ENCODE measurements around the gene PDCD10.
A peak's percentile ranks its signal among the peaks of the same experiment; 100 is the strongest.

PDCD10 gene

DNA sequence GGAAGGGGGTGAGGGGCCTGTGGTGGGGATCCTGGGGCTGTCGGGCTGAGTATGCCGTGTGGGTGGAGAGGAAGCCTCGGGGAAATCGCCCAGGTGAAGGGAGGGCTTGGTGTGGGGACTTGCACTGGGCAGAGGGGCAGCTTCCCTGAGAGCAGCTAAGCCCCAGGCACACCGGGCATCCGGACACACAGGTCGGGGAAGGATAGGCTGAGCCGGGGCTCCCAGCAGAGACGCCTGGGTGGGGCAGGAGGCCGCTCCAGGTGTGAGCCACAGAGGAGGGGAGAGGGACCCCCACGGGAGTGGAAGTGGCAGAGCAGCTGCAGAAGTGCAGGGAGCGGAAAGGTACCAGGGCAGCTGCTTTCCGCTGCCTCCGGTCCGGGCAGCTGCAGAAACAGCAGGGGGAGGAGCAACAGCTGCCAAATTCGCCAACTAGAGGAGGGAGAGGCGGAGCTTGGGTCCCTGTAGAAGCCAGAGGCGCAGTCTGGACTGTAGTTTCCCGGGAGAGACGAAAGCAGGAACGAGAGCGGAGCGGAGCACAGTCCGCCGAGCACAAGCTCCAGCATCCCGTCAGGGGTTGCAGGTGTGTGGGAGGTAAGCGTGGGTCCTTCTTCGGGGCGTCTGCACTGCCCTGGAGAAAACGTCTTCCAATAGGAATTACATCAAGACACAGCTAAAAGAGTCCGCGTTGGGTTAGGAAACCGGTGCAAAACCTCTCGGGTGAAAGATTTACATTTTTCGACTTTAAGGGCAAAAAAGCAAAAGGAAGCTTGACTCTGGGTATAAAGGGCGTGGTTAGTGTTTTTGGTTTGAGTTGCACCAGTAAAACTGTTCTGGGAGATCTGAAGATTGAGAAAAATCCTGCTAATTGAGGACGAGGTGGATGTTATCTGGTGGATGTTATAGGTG, 794 bp upstream of the PDCD10 start, which contains the start of gene SERPINI1:
SERPINI1 (plus strand) TSS at position 489 of the 906 bp plus-strand sequence. CDS start 53,408 bp downstream, outside the sequence.
- peak; percentile 55 for DNase-seq (ENCODE audit: low read depth)

DNA sequence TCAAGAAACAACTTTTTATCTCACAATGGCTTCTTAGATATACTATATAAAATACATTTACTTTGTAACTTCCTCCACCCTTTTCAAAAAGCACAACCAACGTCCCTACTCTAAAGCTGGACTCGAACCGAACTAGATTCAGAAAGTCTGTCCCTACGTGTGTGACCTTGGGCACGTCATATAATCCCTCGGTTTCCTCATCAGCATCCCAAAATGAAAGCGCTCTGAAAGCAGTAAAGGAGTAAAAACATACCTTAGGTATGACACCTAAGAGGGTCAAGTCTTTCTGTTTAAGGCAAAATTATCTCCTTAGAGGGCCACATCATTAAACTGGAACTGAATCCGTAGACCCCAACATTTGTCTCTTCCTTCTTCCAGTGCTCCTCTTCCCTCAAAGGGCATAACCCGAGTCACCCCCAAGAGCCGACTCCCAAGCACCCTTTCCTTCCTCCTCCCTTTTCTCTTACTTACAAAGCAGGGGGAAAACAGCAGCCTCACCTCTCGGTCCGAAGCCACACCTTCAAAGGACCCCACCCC, 663 bp downstream of the PDCD10 start:
- no peak for DNase-seq (ENCODE audit: low read depth)

DNA sequence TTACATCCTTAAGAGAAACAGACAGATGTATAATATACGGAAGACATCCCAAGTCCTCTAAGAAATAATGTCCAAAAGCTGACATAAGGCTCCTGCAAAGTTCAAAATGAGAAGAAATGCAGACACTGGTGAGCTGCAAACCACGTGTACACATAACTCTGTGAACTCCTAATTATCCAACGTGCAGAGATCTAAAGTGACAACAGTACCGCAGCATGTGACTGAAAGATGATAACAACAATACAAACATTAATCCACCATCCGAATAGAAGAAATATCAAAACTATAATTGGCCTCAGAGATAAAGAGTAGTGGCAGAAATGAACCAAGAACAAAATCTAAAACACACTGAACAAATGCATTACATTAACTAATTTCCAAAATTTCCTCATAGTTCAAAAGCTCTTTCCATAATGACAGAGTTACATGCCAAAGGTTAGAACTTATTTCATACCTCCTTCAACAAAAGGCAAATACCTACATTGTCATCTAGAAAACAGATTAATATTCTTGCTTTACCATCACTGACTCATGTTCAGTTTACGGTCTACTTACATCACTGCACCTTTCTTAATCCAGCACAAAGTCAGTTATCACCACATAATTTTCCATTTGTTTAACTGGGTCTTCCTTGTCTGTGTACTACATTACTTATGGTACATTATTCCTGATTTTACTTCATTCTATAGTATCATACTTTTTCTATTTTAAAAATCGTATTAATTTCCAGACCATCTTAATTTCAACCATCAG, 2.2 kb downstream of the PDCD10 start:
- DNase-seq (ENCODE audit: low read depth): no peak

DNA sequence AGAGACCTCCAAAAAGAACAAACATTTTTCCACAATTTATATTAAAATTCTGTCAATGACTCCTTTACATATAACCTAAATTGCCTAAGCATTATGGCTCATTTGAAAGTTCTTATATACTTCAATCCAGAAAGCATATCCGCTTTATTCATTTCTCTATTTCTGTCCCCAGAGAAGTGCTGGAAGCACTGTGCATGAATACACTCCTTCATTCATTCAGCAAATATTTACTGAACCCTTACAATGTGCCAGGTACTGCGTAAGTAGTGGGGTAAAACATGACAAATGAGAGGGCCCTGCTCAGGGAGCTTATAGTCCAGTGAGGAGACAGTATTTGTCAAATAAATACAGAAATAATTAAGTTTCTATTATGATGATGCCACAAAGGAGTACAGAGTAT, 3.3 kb downstream of the PDCD10 start:
- DNase-seq (ENCODE audit: low read depth): no peak

DNA sequence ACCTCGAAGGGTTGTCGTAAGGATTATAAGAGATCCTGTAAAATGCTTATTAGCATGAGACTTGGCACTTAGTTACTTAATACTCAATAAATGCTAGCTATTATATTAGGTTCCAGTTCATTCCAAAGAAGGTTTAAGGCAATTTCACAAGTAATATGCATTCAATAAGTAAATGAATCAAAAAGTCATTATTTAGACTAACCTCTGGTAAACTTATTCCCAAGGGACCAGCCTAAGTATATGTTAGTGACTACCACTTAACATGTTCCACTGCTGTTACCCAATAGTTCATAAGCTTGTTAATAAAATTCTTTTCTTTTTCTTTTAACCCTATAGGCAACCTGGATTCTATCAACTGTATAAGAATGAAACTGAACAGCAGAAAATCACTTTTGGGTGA, 5.1 kb downstream of the PDCD10 start:
- DNase-seq (ENCODE audit: low read depth): no peak

DNA sequence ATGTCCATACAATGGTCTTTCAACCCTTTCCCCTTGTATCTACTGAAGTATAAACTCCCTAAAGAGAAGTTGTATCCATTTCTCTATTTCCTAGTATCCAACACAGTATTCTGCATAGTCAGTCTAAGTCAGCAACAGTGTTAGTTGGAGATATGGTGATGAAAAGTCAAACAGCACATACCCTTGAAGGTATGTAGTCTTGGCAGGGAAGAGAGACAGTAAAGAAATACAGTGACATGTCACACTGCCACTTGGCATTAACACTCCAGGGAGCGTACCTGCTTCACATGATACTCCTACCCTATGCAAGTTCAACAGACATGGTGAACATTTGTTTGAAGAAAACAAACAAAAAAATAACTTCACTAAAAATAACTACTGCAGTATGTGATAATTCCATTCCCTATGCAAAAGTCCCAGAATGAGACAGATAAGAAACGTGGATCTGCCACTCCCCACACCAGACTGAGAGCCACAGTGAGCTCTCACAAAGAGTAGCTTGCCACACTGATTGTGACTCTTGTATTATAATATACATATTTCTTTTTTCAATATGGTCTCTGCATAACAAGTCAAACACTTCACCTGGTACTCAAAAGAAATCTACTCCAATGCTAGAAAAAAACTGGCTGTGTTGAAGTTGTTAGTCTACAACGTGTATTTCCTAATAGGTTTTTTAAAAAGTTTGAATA, 5.9 kb downstream of the PDCD10 start:
- DNase-seq (ENCODE audit: low read depth): no peak

DNA sequence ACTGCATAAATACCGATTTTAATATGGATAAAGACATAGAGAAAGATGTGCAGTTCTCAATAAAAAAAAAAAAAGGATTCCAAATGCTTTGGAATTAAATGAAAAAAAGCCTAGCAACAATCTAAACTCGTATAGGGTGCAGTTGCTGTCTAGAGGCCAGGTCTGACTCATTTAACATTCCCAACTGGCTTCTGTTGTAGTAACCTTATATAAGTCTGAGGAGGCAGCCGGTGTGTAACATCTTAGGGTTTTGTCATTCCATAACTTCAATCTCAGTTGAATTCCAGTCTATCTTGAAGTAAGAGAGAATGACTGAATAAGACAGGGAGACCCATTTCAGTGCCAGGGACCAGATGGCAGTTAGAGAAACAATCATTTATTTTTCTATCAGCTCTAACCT, 6.5 kb downstream of the PDCD10 start:
- DNase-seq (ENCODE audit: low read depth): no peak

DNA sequence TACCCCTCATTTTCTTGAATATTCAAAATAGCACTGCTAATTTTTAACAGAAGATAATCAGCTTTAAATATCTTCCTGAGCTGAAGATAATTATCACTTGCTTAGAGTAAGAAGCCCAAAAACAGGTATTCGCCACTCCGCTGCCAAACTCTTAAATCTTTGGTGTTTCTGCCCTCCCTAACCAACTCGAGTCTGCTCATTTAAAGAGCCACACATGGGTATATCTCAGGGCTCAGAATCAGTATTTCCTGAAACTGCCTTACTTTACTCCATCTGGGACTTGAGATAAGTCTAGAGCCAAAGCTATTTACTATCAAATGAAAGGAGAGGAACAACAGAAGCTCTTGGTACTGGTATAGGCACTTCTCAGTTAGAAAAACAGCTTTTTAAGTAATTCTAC, 10.8 kb downstream of the PDCD10 start:
- DNase-seq (ENCODE audit: low read depth): no peak

DNA sequence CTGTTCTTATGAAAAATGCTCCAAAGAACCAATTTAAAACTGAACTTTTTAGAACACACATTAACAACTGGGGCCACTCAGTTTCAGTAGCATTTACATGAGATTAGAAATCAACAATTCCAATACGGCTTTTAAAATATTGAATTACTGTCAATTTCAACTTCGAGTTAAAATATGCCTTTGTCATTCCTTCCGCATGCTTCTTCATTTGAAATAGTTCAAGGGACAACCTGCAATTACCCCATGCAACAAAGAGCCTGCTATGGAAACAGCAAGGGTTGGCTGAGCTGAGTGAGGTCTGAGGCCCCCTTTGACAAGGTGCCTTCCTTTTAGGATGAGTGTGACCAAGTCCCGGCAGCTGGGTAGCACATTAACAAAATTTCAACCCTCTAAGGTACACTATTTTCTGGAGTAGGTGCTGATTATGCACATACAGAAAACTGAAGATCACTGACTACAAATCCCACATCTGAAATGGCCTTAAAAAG, 11.6 kb downstream of the PDCD10 start:
- DNase-seq (ENCODE audit: low read depth): no peak

DNA sequence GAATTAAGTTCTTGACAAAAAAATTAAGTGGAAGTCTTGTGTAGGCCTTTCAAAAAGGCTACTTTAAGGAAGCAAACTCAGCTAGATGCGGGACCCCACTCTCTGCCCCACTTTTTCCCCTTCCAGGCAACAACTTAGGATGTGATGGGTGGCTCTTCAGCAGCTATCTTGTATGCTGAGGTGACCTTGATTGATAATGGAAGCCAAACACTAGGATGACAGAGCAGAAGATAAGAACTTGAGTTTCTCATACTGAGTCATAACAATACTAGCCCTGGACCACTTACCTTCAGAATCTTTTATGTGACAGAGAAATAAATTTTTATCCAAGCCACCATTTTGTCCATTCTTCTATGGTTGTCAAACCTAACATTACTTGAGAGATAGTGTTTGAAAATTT, 16.1 kb downstream of the PDCD10 start:
- no peak for DNase-seq (ENCODE audit: low read depth)

DNA sequence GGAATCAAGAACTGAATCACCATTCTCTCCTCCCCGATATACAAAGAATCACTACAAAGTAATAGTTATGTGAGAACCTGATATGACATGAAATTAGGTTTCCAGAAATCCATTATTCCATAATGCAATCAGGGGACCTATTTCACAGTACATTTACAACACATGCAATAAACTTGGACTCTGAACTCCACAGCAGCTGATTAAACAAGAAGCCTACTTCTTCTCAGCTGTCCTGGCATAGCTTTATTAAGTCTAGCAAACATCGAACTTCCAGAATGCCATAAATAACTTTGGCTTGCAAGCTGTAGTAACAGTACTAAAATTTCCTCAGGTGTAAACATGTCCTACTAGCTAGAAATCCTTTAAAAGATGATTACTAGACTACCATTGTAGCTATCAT, 17.8 kb downstream of the PDCD10 start:
- no peak for DNase-seq (ENCODE audit: low read depth)

DNA sequence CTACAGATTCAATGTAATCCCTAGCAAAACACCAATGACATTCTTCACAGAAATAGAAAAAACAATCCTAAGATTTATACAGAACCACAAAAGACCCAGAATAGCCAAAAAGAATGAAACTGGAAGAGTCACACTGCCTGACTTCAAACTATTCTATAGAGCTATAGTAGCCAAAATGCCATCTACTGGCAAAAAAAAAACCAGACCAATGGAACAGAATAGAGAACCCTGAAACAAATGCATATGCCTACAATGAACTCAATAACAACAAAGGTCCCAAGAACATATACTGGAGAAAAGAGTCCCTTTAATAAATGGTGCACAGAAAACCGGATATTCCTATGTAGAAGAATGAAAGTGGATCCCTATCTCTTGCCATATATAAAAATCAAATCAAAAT, 19.8 kb downstream of the PDCD10 start:
- DNase-seq (ENCODE audit: low read depth): no peak

DNA sequence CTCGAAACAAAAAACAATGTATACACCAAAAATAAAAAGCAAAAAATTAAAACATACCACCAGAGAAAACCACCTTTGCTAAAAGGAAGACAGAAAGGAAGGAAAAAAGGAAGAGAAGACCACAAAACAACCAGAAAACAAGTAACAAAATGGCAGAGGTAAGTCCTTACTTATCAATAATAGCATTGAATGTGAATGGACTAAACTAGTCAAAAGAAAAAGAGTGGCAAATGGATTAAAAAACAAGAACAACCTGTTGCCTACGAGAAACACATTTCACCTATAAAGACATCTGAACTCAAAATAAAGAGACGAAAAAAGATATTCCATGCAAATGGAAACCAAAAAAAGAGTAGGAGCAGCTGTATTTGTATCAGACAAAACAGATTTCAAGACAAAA, 22.2 kb downstream of the PDCD10 start:
- DNase-seq (ENCODE audit: low read depth): no peak

DNA sequence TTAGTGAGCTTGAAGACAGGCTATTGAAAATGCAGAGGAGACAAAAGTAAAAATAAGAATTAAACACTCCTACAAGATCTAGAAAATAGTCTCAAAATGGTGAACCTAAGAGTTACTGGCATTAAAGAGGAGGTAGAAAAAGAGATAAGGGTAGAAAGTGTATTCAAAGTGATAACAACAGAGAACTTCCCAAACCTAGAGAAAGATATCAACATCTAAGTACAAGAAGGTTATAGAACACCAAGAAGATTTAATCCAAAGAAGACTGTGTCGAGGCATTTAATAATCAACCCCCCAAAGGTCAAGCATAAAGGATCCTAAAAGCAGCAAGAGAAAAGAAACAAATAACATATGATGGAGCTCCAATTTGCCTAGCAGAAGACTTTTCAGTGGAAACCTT, 23.3 kb downstream of the PDCD10 start:
- DNase-seq (ENCODE audit: low read depth): no peak

DNA sequence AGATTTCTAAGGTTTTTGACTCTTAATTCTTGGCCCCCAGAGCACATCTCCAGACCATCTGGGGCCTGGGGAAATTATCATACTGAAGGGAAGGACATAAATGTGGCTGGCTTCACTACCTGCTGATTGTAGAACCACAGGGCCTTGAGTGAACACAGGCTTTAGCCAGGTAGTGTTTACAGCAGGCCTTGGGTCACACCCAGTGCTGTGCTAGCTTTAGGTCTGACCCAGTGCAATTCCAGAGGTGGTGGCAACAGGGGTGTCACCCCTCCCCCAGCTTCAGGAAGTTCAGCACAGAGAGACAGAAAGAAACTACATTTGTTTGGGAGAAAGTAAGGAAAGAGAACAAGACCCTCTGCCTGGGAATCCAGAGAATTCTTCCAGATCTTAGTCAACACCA, 24.1 kb downstream of the PDCD10 start:
- no peak for DNase-seq (ENCODE audit: low read depth)

DNA sequence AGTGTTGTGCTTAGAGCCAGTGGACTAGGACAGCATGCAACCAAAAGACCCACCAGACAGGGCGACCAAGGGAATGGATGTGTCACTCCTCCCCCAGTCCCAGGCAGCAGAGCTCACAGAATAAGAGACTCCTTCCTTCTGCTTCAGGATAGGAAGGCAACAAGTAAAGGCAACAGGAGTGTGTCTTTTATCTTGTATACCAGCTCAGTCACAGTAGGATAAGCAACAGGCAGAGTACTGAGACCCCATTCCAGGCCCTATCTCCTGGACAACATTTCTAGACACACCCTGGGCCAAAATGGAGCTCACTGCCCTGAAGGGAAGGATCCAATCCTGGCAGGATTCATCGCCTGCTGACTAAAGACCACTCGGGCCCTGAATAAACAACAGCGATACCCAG, 25.0 kb downstream of the PDCD10 start:
- no peak for DNase-seq (ENCODE audit: low read depth)

DNA sequence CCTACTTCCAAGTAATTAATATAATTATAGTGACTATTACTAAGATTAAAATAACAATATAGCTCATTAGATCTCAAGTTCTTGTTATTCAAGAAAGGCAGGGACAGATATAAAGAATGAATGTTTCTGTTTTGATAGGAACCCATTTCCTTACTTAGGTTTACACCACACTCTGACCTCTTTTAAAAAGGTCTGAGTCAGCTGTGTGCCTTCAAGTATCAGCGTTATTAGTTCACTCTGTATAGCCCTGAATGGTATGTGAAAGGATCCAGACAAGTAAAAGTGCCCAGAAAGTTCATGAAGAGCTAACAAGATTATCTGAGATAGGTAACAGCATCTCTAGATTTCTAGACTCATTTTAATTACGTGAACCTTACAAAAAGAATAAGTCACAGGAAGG, 28.9 kb downstream of the PDCD10 start:
- DNase-seq (ENCODE audit: low read depth): no peak

DNA sequence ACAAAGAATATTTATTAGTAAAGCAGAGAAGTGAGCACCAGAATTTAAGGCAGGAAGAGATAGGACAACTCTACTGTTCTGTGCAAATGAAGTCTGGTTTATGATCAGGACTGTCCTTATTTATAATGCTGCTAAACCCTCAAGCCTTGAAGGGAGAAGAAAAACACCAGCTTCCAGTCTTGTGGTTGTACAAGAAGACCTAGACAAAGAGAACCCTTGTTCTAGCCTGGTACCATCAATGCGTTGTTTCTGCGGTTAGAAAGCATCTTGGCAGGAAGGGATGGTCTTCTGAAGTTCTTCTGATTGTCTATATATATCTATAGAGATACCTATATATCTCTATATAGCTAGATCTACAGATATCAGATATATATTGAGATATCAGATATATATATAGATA, 33.8 kb downstream of the PDCD10 start:
- DNase-seq (ENCODE audit: low read depth): no peak

DNA sequence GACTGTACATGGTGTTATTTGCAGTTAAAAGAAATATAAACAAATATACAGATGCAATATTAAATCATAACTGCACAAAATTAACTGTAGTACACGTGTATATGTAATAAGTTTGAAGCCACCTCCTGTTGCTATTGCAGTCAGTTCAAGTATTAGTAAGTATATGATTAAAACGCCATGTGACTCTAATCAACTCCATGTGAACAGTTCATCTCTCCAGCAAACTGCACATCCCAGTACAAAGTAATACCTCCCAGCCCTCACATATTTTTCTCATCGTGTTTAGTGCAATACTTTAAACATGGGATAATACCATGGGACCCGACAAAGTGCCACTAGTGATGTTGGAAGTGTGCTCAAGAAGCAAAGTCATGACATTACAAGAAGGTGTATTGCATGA, 34.6 kb downstream of the PDCD10 start:
- no peak for DNase-seq (ENCODE audit: low read depth)

DNA sequence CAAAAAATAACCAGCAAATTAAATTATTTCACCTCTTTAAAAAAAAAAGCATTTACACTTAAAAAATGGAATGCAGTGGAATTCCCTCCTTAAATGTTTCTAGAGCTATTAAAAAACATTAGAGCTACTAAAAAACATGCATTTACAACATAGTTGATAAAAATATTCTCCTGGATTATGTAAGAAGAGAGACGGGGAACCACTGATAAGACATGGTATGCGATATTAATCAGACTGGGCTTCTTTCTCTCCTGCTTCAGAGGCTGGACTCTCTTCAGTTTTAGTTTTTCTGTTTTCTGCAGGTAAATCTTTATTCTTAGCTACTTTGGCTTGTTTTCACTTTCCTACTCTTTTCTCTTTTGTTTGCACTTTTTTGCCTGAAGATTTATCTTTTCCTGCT, 40.6 kb downstream of the PDCD10 start:
- no peak for DNase-seq (ENCODE audit: low read depth)

DNA sequence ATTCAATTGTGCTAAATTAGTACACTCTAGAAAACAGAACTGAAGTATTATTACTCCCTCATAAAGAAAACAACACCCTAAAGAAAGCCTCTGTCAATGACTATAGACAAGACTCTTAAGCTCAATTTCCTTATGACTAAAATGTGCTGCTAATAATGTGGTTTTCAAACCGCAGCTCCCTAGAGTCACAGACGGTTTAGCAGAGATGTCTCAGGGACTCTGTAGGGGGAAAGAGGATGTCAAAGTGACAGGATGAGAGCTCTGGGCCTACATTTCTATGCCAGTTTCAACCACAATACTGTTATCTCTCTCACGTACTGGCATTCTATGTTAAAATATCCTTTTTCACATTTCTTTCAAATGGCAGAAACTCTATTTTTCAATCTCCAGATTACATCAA, 43.3 kb downstream of the PDCD10 start:
- no peak for DNase-seq (ENCODE audit: low read depth)

DNA sequence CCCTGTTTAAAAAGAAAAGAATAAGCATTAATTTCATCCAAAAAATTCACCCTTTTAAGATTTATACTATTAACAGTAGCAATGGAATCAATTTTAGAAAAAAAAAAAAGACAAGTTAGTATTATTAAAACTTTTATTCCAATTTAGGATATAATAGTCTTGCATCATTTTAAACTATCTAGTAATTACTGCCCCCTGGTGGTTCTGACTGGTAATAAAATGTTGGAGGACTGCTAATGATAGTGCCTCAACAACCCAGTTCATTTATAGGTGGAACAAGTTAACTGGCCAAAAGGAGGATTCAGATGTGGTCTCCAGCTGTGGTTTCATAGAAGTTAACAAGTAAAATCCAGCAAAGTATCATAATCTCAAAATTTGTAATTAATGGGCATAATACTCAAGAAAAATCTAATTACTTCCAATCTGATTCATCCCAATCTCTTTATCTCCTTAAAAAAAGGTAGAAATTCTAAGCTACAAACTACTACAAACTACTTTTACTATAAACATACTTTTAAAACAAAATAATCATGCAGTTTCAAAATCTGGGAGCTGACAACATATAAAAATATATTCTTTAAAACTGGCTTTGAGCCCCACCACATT, 50.2 kb downstream of the PDCD10 start:
- DNase-seq (ENCODE audit: low read depth): peak; percentile 30

Measured in stimulated activated CD8-positive, alpha-beta memory T cell treated with anti-CD3 and anti-CD28 coated beads, Interleukin-12 subunit alpha, Interleukin-12 subunit beta, amount 100 ng/mL, for 1 hour (primary cell).